ENCODE data around the gene GSK3B.
"Not testable (repeated sequence)": the region's sequence is repeated elsewhere in the genome, so short reads cannot be mapped to it uniquely, and the experiment has no call there.

The GSK3B gene

GRCh38 chr3:120004008-120004498 lies 90.2 kb downstream of the GSK3B start:
- DNase-seq = peak; percentile 13

- DNase-seq = no peak
Observed at GRCh38 chr3:119998166-119998565, 96.1 kb downstream of the GSK3B start.

DNA sequence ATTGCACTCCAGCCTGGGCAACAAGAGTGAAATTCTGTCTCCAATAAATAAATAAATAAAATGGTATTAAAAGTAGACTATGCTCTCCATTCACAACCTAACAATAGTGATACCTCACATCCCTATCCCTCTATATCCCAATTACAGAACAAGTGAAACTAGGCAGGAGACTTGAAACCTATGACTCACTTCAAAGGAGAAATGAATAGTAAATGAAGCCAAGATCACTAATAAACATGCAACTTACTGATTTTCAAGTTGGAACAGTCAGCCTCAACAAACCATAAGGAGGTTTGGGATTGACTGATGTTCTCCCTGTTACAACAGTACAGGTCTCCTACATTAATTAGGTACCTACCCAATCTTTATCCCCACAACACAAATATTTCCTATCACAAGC lies 103.4 kb downstream of the GSK3B start:
- DNase-seq = no peak

DNA sequence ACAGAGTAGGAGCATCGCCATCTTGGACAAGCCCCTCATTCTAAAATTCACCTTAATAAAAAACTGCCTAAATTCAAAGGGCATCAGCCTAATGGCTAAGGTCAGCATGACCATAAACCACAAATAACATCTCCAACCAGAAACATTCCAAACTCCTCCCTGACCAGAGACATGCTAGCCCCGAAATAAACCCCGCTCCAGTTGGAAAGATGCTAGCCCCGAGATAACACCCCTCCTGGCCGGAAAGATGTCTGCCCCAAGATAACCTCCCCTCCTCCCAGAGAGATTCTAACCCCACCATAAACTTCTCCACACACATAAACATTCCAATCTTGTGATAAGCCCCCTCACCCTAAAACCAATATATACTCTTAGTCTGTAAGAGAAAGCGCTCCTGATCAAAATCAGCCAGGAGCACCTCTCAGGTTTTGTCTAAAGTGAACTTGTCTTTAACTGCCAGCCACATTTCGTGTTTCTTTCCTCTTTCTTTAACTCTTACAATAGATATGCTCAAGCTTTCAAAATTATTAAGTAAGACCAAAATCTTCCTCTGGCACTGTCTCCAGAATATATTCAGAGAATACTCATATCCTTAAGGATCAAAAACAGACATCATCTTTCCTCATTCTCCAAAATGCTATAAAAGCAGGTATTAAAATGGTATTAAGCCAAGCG lies 104.1 kb downstream of the GSK3B start:
- no peak for DNase-seq

DNA sequence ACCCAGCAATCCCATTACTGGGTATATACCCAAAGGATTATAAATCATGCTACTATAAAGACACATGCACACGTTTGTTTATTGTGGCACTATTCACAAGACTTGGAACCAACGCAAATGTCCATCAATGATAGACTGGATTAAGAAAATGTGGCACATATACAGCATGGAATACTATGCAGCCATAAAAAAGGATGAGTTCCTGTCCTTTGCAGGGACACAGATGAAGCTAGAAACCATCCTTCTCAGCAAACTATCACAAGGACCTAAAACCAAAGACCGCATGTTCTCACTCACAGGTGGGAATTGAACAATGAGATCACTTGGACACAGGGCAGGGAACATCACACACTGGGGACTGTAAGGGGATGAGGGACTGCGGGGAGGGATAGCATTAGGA lies 107.4 kb downstream of the GSK3B start:
- DNase-seq = not testable (repeated sequence)

GRCh38 chr3:119981386-119981785 lies 112.9 kb downstream of the GSK3B start:
- DNase-seq = no peak

GRCh38 chr3:119978554-119979208 lies 115.6 kb downstream of the GSK3B start:
- DNase-seq = no peak

DNA sequence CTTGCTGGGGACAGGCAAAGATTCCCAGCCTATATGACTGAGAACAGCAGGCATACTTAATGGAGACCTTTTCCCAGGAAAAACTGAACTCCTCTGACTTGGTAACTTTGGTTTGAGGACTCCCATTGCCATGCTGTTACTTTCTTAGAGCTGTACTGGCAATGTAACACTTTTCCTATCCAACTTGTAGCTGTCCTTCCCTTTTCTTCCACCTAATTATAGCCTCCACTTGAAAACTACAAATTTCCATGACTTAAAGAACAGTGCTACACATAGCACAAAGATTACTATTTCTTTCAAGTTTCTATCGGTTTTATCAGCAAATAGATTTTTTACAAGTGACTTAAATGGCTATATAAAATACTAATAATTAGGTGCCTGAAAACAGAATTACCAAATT lies 116.9 kb downstream of the GSK3B start:
- DNase-seq = no peak

DNA sequence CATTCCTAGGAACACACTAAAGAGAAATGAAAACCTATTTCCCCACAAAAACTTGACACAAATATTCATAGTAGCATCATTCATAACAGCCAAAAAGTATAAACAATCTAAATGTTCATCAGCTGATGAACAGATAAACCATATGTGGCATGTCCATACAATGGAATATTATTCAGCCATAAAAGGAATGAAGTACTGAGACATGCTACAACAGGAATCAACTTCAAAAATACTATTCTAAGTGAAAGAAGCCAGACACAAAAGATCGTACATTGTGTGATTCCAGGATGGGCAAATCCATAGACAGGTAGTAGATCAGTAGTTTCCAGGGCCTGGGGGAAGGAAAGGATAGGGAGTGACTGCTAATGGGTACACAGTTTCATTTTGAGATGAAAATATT lies 118.0 kb downstream of the GSK3B start:
- DNase-seq = no peak

- DNase-seq = no peak
Observed at GRCh38 chr3:119974656-119975055, 119.6 kb downstream of the GSK3B start.

- DNase-seq = no peak
Observed at GRCh38 chr3:119973018-119973646, 121.1 kb downstream of the GSK3B start.

DNA sequence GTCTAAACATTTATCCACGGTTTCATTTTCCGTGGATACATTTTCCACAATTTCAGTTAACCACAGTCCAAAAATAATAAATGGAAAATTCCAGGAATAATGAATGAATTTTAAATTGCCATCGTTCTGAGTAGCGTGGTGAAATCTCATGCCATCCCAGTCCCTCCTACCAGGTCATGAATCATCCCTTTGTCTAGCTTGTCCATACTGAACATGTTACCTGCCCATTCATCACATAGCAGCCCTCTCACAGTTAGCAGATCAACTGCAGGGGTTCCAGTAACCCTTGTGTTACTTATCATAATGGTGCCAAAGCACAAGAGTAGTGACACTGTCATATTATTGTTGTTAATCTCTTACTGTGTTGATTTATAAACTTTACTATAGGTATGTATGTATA lies 124.5 kb downstream of the GSK3B start:
- no peak for DNase-seq

DNA sequence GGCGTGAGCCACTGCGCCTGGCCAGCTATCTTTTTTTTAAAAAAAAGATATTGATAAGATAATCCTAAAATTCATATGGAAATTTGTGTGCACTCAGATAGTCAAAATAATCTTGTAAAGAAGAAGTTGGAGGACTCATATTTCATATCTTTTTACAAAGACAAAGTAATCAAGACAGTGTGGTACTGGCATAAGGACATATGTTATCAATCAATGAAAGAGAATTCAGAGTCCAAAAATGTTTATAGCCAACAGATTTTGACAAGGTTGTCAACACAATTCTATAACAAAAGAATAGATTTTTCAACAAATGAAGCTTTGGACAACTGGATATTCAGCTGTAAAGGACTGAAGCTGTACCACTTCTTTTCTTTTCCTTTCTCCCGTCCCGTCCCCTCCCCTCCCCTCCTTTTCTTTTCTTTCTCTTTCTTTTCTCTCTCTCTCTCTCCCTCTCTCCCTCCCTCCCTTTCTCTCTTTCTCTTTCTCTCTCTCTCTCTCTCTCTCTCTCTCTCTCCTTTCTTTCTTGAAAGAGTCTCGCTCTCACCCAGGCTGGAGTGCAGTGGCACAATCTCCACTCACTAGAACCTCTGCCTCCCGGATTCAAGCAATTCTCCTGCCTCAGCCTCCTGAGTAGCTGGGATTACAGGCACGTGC lies 126.8 kb downstream of the GSK3B start:
- no peak for DNase-seq

GRCh38 chr3:119965692-119966091 lies 128.6 kb downstream of the GSK3B start:
- no peak for DNase-seq

- no peak for DNase-seq
Observed at GRCh38 chr3:119964294-119964693, 130.0 kb downstream of the GSK3B start.

- DNase-seq = no peak
Observed at GRCh38 chr3:119955972-119956371, 138.3 kb downstream of the GSK3B start.

DNA sequence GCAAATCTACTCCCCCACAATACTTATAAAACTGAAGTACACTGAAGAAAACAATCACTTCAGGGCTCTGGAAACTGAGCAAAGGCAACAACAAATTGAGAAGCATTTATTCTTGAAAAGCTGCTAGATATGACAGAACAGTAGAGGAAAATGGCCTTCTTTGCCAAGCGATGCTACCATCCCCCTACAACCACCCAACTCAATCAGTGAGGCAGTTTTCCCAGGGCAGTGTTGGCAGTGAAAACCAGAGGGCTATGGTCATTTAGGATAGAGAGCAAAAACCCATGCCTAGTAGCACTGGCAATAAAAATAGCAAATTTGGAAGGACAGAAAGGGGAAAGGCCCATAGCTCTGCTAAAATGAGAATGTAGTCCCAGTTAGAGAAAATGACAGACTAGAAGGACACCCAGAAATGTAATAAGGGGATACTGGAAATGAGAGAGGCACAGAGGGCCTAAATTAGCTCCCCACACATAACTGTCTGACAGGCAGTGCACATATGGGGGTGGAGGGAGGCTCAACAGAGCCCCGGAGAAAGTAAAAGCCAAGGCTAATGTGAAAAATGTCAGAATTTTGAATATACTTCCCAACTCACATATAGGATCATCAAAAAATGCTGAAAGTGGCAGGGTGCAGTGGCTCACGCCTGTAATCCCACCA lies 143.5 kb downstream of the GSK3B start:
- DNase-seq = no peak

DNA sequence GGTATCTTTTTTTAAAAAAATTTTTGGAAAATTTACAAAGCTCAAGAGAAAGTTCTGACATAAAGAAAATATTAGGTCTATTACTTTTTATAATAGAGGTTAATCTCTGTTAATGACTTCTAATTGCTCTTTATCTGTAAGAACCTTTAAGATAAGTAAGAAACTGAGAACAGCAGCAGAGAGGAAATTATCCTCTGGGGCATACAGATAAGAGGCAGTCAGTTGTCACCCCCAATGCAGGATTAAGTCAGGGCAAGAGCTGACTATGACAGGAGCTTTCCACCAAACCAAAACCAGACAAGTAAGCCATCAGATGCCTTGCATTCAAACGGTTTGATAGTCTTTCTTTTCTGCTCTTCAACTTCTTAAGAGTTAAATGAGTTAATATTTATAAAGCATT lies 149.0 kb downstream of the GSK3B start:
- DNase-seq = no peak

DNA sequence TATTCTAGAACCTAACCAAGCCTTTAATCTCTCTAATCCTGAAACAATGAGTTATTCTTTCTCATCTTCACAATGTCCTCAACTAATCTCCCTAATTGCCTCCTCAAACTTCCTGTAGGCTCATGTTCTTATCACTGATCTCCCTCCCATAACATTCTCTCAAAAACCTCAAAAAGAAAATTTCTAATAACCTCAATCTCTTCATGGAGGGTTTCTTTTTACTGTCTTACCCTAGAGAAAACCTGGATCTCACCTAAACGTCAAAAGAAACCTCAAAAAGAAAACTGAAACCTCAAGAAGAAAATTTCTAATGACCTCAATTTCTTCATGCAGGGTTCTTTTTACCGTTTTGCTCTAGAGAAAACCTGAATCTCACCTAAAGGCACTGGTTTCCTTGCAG lies 150.2 kb downstream of the GSK3B start:
- no peak for DNase-seq

DNA sequence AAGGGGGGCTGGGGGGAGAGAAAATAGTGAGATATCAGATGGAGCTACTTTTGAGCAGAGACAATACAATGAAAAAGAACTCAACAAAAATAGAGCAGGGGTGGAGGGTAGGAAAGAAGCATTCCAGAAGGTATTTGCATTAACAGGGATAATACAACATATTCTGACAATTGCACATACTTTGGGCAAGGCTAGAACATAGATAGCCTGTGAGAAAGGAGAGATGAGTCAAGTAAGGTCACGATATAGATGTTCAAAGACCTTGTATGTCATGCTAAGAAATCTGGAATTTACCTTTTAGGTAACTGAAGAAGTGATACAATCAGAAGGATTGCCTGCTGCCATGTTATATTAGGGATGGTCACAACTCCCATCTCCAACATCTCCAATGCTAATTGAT lies 155.2 kb downstream of the GSK3B start:
- DNase-seq = no peak

GRCh38 chr3:119937229-119937628 lies 157.0 kb downstream of the GSK3B start:
- DNase-seq = peak; percentile 9

DNA sequence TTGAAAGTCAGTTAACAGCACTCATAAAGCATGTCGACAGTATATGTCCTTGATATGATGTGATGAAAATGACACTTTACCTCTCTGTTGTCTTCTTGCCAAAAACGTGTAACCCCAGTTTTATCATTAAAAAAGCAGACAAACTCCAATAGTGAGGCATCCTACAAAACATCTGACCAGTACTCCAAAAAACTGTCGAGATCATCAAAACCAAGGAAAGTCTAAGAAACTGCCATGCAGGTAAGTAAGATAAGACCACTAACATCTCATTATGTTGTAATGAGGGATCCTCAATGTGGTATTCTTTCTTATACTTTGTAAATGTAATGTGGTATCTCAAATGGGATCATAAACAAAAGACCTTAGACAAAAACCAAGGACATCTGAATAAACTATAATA lies 160.0 kb downstream of the GSK3B start:
- no peak for DNase-seq

GRCh38 chr3:119933207-119933606 lies 161.0 kb downstream of the GSK3B start:
- no peak for DNase-seq
